Kidney (tissue), 14 donors: Measurements from ENCODE around the gene S100A7. TPM values are rescaled to one million over a fixed set of nuclear protein-coding genes. Genes with fewer than 3 reads are reported as not detected.
A peak's percentile ranks its signal among the peaks of the same experiment; 100 is the strongest.

Experiments
- DNase-seq, 5 donors: peaks; one replicate each; pipeline ENCODE4 v3.0.0-alpha.2; 2013 to 2020
- FAIRE-seq: peaks from 2 replicates; lab custom pipeline; 2012; peaks lifted over from hg19 to GRCh38; lab: Jason Lieb, UNC
- H3K27ac ChIP-seq, 2 donors: one replicate each; pipeline ENCODE4 v1.7.0; 2013; ENCODE audit warnings: low read depth in 2 of 2, low read length in 2 of 2, inconsistent platforms in 1 of 2
- H3K27me3 ChIP-seq: one replicate; pipeline ENCODE4 v1.7.1; 2013; ENCODE audit warnings: low read length, inconsistent platforms; ENCODE audit not compliant: control insufficient read depth, insufficient read depth
- H3K36me3 ChIP-seq, 3 donors: one replicate each; pipeline versions ENCODE4 v1.7.0 to v1.7.1; 2013; ENCODE audit warnings: low read length in 3 of 3, control low read depth in 1 of 3, inconsistent platforms in 1 of 3; ENCODE audit not compliant: insufficient read depth in 3 of 3, control insufficient read depth in 2 of 3
- H3K4me1 ChIP-seq, 3 donors: one replicate each; pipeline versions ENCODE4 v1.7.0 to v1.7.1; 2013; ENCODE audit warnings: low read length in 3 of 3, inconsistent platforms in 1 of 3, low read depth in 1 of 3; ENCODE audit not compliant: control insufficient read depth in 2 of 3, insufficient read depth in 2 of 3
- H3K4me3 ChIP-seq, 3 donors: one replicate each; pipeline versions ENCODE4 v1.7.0 to v1.8.1; 2013; ENCODE audit warnings: low read length in 3 of 3, control low read depth in 1 of 3, inconsistent platforms in 1 of 3
- H3K9ac ChIP-seq, 3 donors: one replicate each; pipeline versions ENCODE4 v1.7.0 to v1.7.1; 2013; ENCODE audit warnings: low read length in 3 of 3, control low read depth in 1 of 3, inconsistent platforms in 1 of 3
- H3K9me3 ChIP-seq, 3 donors: one replicate each; pipeline versions ENCODE4 v1.7.0 to v1.7.1; 2013; ENCODE audit warnings: low read length in 3 of 3, control low read depth in 1 of 3, inconsistent platforms in 1 of 3; ENCODE audit not compliant: control insufficient read depth in 2 of 3, insufficient read depth in 1 of 3
- intact Hi-C: fragments of 100-400 bp; cut with DNase I; formaldehyde crosslinking; loops from one replicate; pipeline ENCODE4 v1.11.1; 2022
- polyA plus RNA-seq: library from polyadenylated mRNA; stranded (reverse); fragments of 350-450 nt; fragmentation: Illumina TruSeq; extraction: RNeasy Lipid Tissue Mini Kit (QIAGEN cat#74804); gene quantifications from one replicate; pipeline ENCODE4 v1.2.3, GENCODE V29; 2014; ENCODE audit warnings: low read depth, low replicate concordance; ENCODE audit not compliant: insufficient read depth
- total RNA-seq: library from RNA; stranded (reverse); fragmentation: NEBNext Ultra II Directional; extraction: Animal tissue kit (Norgen Biotek cat#: 25700); gene quantifications from one replicate; pipeline ENCODE4 v1.2.1, GENCODE V29; 2021
- TF ChIP-seq, protein P1 (sequence below): IDR thresholded peaks from 3 replicates; pipeline ENCODE4 v1.5.1; 2012; ENCODE audit warnings: mild to moderate bottlenecking, moderate library complexity, borderline replicate concordance; ENCODE audit not compliant: insufficient read depth; ENCODE audit errors: extremely low read depth
- donor health status: control.
- donor health status: control.
- donor health status: control.
- donor health status: control.
- donor health status: control.
- donor health status: DM: yes; HTN: yes; CAD: no.
- donor health status: Normal renal cell carcinoma (clear cell type).

The S100A7 gene
- total and polyA plus RNA-seq, 2 donors from 2014 or later, result not detected

DNA sequence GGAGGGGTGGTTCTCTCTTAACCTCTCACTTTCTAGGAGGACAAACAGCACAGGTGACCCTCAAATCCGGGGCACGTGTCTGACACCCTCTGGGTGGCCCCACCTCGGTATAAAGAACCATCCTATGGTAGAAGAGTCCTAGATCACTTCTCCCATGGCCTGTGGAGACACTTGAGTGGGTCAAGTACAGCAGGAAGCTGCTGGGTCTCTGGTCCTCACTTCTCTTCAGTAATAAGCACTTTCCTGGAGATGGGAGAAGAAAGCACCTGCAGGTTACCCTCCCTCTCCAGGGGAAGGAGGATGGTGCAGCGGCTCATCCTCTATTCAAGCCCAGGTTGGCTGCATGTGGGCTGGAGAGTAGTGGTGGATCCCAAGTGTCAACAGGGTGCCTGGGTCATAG is 17.0 kb downstream of the S100A7 start:
- no peak for FAIRE-seq

DNA sequence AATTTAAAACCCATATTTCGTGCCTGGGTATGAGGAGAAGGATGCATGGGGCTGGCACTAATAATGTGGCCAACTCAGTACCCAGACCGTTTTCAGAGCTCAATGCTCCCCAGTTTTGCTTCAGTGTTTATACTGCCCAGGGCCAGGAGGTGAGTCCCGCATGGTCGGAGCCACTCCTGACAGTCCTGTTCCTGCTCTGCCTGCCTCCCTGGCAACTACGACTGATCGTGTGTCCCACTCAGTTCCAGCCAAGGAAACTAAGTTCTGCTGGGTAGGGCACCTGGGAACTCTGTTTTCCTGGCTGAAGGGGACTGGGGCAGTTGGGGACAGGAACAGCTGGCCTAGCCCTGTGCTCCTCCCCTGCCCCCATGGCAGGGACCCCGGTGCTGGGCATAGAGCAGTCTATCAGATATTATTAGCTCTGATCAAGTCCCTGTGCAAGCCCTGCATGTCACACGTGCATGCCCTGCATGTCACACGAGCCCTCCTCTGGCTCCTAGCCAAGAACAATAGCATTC is 19.2 kb downstream of the S100A7 start:
- Histone ChIP-seq H3K9me3 (no peaks in the 10 kb centered on the region), H3K27me3 (no peaks in the 10 kb centered on the region), H3K27ac (no peak overlapping the region), H3K9ac (no peak overlapping the region), H3K36me3 (no peaks in the 10 kb centered on the region), H3K4me3 (no peak overlapping the region), H3K4me1 (no peaks in the 10 kb centered on the region)
- intact Hi-C loops, result no loop called here
- FAIRE-seq (no peak), DNase-seq (peak in 1 of 5 donors; percentile 23)
- TF ChIP-seq, protein P1, sequence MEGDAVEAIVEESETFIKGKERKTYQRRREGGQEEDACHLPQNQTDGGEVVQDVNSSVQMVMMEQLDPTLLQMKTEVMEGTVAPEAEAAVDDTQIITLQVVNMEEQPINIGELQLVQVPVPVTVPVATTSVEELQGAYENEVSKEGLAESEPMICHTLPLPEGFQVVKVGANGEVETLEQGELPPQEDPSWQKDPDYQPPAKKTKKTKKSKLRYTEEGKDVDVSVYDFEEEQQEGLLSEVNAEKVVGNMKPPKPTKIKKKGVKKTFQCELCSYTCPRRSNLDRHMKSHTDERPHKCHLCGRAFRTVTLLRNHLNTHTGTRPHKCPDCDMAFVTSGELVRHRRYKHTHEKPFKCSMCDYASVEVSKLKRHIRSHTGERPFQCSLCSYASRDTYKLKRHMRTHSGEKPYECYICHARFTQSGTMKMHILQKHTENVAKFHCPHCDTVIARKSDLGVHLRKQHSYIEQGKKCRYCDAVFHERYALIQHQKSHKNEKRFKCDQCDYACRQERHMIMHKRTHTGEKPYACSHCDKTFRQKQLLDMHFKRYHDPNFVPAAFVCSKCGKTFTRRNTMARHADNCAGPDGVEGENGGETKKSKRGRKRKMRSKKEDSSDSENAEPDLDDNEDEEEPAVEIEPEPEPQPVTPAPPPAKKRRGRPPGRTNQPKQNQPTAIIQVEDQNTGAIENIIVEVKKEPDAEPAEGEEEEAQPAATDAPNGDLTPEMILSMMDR, result no peak

More for the DNA sequence above, 17.0 kb downstream of the S100A7 start:
- Histone ChIP-seq H3K9me3 (no peaks in the 10 kb centered on the region), H3K9ac (no peak overlapping the region), H3K27ac (no peak overlapping the region), H3K4me3 (no peak overlapping the region), H3K36me3 (no peaks in the 10 kb centered on the region), H3K4me1 (no peaks in the 10 kb centered on the region), H3K27me3 (no peaks in the 10 kb centered on the region)
- TF ChIP-seq, protein P1, result no peak
- intact Hi-C loops, result no loop called here
- DNase-seq, result no peak

DNA sequence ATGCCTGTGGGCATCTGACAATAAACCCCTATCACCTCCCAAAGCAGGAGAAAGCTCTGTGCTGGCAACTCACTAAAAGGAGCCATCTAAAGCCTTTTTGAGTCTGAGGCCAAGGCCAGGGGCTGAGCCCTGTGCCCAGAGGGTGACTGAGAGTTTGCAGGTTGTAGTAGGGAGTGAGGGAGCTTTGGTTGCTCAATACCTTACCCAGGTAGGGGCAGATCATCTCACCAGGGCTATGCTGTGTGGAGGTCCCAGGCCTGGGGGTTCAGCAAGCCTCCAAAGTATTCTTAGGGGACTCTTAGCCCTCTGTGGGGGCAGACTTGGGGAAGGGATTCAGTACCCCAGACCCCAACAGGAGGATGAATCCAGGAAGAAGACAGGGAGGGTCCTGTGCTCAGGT is 21.2 kb downstream of the S100A7 start:
- H3K9me3 ChIP-seq, result no peaks in the 10 kb centered on the region
- no peaks in the 10 kb centered on the region for H3K27me3 ChIP-seq
- no peak overlapping the region for H3K9ac ChIP-seq
- no peak for DNase-seq
- H3K4me1 ChIP-seq, result no peaks in the 10 kb centered on the region
- TF ChIP-seq, protein P1, result no peak
- intact Hi-C loops, result no loop called here
- no peak for FAIRE-seq
- H3K27ac ChIP-seq, result no peak overlapping the region
- no peaks in the 10 kb centered on the region for H3K36me3 ChIP-seq
- no peak overlapping the region for H3K4me3 ChIP-seq

DNA sequence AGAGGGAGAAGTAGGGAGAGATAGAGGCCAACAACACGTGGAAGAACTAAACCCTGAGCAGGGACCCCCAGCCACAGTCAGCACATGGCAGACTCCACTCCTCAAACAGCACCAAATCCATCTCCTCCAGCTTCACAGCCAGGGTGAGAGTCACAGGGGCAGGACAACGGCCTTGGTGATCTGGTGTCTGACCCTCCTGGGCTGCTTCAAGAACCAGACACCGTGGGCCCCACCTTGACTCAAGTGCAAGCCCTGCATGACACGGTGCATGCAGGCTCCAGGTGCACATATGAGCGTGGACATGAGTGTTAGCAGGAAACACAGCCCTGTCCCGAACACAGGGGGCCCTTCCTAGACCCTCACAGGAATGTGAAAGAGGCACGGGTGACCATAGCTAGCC is 21.9 kb downstream of the S100A7 start:
- H3K27me3 ChIP-seq, result no peaks in the 10 kb centered on the region
- DNase-seq (no peak), FAIRE-seq (no peak)
- no peaks in the 10 kb centered on the region for H3K4me1 ChIP-seq
- H3K9ac ChIP-seq, result no peak overlapping the region
- no peak overlapping the region for H3K4me3 ChIP-seq
- no peaks in the 10 kb centered on the region for H3K9me3 ChIP-seq
- no peaks in the 10 kb centered on the region for H3K36me3 ChIP-seq
- TF ChIP-seq, protein P1, result no peak
- intact Hi-C loops, result no loop called here
- no peak overlapping the region for H3K27ac ChIP-seq
